HepG2 (cell line): ENCODE results near the gene SCRT2. TPM values are rescaled to one million over a fixed set of nuclear protein-coding genes. Genes with fewer than 3 reads are reported as not detected.

Experiments
- BORCS8-MEF2B ChIP-seq: sonication (generic); formaldehyde crosslinking; IDR thresholded peaks from 2 replicates; pipeline ENCODE4 v1.8.0; 2022; ENCODE audit warnings: mild to moderate bottlenecking, missing genetic modification reagents
- CHCHD3 ChIP-seq: sonication (generic); formaldehyde crosslinking; IDR thresholded peaks from 2 replicates; pipeline ENCODE4 v1.8.0; 2022; ENCODE audit warnings: mild to moderate bottlenecking, missing genetic modification reagents, moderate library complexity
- ERF ChIP-seq: IDR thresholded peaks from 2 replicates; pipeline ENCODE4 v1.6.1; 2018; ENCODE audit warnings: missing biosample characterization, missing genetic modification reagents
- KLF16 ChIP-seq, 2 experiments: sonication (generic) in 1 of 2; formaldehyde crosslinking in 1 of 2; IDR thresholded peaks; 2 replicates each; pipeline versions ENCODE4 v1.6.1 to v1.8.0; 2016 to 2023; ENCODE audit warnings: missing genetic modification reagents in 2 of 2, missing compliant biosample characterization in 1 of 2
- NR3C1 ChIP-seq: sonication (generic); formaldehyde crosslinking; IDR thresholded peaks from 2 replicates; pipeline ENCODE4 v1.4.0; 2020; ENCODE audit warnings: missing genetic modification reagents
- RFXANK ChIP-seq: IDR thresholded peaks from 2 replicates; pipeline ENCODE4 v1.6.1; 2016
- SALL2 ChIP-seq: sonication (generic); formaldehyde crosslinking; IDR thresholded peaks from 2 replicates; pipeline ENCODE4 v1.8.1; 2023; ENCODE audit warnings: mild to moderate bottlenecking, missing genetic modification reagents, inconsistent platforms
- SMARCC2 ChIP-seq: fragments of 450-650 bp; IDR thresholded peaks from 2 replicates; pipeline ENCODE4 v1.6.1; 2017; ENCODE audit warnings: antibody characterized with exemption, mild to moderate bottlenecking
- TMF1 ChIP-seq: sonication (generic); formaldehyde crosslinking; IDR thresholded peaks from 2 replicates; pipeline ENCODE4 v1.8.1; 2022; ENCODE audit warnings: low read depth, missing genetic modification reagents
- ZC3H13 ChIP-seq: sonication (generic); formaldehyde crosslinking; IDR thresholded peaks from 2 replicates; pipeline ENCODE4 v1.8.1; 2023; ENCODE audit warnings: mild to moderate bottlenecking, missing genetic modification reagents, moderate library complexity
- ZNF460 ChIP-seq: sonication (generic); formaldehyde crosslinking; IDR thresholded peaks from 2 replicates; pipeline ENCODE4 v1.5.1; 2020; ENCODE audit warnings: missing genetic modification reagents, mild to moderate bottlenecking, borderline replicate concordance
- ZNF792 ChIP-seq: IDR thresholded peaks from 2 replicates; pipeline ENCODE4 v1.6.1; 2016
- polyA plus RNA-seq, 8 experiments: library from polyadenylated mRNA; depleted of rRNA in 3 of 8; stranded (reverse) in 7 of 8; unstranded in 1 of 8; fragments of >200 nt; fragmentation: Illumina TruSeq in 4 of 8; extraction: Trizol in 4 of 8; gene quantifications; 2 replicates each; pipeline versions ENCODE4 v1.2.1 to v1.2.3, GENCODE V29; 2011 to 2016; ENCODE audit warnings: low read depth in 4 of 8, missing spikeins in 1 of 8, mixed read lengths in 1 of 8; ENCODE audit not compliant: insufficient read depth in 1 of 8
- total RNA-seq, 5 experiments: library from RNA; depleted of rRNA; stranded (reverse); fragments of >200 nt; fragmentation: Illumina TruSeq; extraction: Trizol; gene quantifications; 2 replicates each; pipeline ENCODE4 v1.2.3, GENCODE V29; 2016; ENCODE audit warnings: low read depth in 1 of 5
- TF ChIP-seq, protein P1 (sequence below): sonication (generic); formaldehyde crosslinking; IDR thresholded peaks from 2 replicates; pipeline ENCODE4 v1.4.0; 2020; ENCODE audit warnings: missing genetic modification reagents
- TF ChIP-seq, protein P2 (sequence below): sonication (generic); formaldehyde crosslinking; IDR thresholded peaks from 2 replicates; pipeline ENCODE4 v1.5.0; 2020; ENCODE audit warnings: missing genetic modification reagents
- TF ChIP-seq, protein P3 (sequence below): sonication (generic); formaldehyde crosslinking; IDR thresholded peaks from 2 replicates; pipeline ENCODE4 v1.8.0; 2022; ENCODE audit warnings: mild to moderate bottlenecking, missing genetic modification reagents
- TF ChIP-seq, protein P4 (sequence below): fragments of 450-650 bp; IDR thresholded peaks from 2 replicates; pipeline ENCODE4 v1.6.1; 2017
- TF ChIP-seq, protein P5 (sequence below): sonication (generic); formaldehyde crosslinking; IDR thresholded peaks from 2 replicates; pipeline ENCODE4 v1.4.0; 2020; ENCODE audit warnings: missing genetic modification reagents
- TF ChIP-seq, protein P6 (sequence below): sonication (generic); formaldehyde crosslinking; IDR thresholded peaks from 2 replicates; pipeline ENCODE4 v1.5.0; 2020; ENCODE audit warnings: missing genetic modification reagents, mild to moderate bottlenecking, borderline replicate concordance

The SCRT2 gene
- total and polyA plus RNA-seq, 2 of the 13 experiments (the other 11 are each of a cell fraction or from before 2014, with no cell fraction given): not detected

DNA sequence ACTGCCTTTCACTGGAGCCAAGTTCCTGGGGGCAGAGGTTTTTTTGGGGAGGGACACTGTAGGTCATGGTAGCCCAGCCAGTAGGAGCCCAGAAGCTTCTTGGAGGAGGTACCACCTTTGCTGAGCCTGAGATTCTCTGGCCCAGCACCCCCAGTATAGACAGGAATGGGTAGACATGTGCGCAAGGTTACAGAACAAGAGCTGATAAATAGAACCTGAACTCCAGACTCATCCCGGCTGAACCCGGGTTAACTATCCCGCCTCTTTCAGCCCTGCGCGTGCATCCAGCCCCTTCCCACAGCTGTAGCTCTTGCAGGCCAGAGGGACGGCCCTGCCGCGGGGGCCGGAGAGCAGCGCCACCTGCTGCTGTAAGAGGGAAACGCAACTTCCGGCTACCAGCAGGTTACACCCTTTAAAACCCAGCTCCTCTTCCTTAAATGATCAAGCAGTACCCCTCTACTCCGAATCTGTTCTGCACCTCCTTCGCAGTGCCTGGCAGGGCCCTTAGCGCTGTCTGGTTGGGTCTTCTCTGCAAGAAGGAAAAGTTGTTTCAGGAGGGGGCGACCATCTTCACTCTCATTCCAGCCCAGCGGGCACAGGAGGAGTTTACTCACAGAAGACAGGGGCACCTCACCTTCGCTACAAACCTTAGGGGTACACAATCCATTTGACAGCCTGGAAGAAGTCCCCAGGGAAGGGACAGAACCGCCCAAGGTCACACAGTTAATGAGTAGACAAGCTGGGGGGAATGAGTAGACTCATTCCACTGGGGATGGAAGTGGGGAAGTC is 30.1 kb downstream of the SCRT2 start (continued):
- TF ChIP-seq RFXANK (CRISPR knock-in tag): 0 out of 2 replicates have a peak, but pooled peaks have one; percentile 43
- TF ChIP-seq, protein P1, sequence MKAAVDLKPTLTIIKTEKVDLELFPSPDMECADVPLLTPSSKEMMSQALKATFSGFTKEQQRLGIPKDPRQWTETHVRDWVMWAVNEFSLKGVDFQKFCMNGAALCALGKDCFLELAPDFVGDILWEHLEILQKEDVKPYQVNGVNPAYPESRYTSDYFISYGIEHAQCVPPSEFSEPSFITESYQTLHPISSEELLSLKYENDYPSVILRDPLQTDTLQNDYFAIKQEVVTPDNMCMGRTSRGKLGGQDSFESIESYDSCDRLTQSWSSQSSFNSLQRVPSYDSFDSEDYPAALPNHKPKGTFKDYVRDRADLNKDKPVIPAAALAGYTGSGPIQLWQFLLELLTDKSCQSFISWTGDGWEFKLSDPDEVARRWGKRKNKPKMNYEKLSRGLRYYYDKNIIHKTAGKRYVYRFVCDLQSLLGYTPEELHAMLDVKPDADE (CRISPR knock-in tag): no peak
- no peak for TF ChIP-seq SMARCC2
- peak; percentile 93 for TF ChIP-seq ZC3H13 (CRISPR knock-in tag)
- TF ChIP-seq ERF (CRISPR knock-in tag): peak; percentile 84; the same call in 1 of the 2 replicates
- TF ChIP-seq, protein P2, sequence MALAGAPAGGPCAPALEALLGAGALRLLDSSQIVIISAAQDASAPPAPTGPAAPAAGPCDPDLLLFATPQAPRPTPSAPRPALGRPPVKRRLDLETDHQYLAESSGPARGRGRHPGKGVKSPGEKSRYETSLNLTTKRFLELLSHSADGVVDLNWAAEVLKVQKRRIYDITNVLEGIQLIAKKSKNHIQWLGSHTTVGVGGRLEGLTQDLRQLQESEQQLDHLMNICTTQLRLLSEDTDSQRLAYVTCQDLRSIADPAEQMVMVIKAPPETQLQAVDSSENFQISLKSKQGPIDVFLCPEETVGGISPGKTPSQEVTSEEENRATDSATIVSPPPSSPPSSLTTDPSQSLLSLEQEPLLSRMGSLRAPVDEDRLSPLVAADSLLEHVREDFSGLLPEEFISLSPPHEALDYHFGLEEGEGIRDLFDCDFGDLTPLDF (CRISPR knock-in tag): peak; percentile 82; the same call in 1 of the 2 replicates
- TF ChIP-seq KLF16 (CRISPR knock-in tag; IDR thresholded peaks at IDR 0.05): peak in 1 of 2 experiments; percentile 60; a peak in 1 of 4 replicates
- TF ChIP-seq, protein P3, sequence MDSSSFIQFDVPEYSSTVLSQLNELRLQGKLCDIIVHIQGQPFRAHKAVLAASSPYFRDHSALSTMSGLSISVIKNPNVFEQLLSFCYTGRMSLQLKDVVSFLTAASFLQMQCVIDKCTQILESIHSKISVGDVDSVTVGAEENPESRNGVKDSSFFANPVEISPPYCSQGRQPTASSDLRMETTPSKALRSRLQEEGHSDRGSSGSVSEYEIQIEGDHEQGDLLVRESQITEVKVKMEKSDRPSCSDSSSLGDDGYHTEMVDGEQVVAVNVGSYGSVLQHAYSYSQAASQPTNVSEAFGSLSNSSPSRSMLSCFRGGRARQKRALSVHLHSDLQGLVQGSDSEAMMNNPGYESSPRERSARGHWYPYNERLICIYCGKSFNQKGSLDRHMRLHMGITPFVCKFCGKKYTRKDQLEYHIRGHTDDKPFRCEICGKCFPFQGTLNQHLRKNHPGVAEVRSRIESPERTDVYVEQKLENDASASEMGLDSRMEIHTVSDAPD (CRISPR knock-in tag): no peak
- TF ChIP-seq BORCS8-MEF2B (CRISPR knock-in tag): peak; percentile 71
- TF ChIP-seq, protein P4, sequence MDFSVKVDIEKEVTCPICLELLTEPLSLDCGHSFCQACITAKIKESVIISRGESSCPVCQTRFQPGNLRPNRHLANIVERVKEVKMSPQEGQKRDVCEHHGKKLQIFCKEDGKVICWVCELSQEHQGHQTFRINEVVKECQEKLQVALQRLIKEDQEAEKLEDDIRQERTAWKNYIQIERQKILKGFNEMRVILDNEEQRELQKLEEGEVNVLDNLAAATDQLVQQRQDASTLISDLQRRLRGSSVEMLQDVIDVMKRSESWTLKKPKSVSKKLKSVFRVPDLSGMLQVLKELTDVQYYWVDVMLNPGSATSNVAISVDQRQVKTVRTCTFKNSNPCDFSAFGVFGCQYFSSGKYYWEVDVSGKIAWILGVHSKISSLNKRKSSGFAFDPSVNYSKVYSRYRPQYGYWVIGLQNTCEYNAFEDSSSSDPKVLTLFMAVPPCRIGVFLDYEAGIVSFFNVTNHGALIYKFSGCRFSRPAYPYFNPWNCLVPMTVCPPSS: no peak
- TF ChIP-seq, protein P5, sequence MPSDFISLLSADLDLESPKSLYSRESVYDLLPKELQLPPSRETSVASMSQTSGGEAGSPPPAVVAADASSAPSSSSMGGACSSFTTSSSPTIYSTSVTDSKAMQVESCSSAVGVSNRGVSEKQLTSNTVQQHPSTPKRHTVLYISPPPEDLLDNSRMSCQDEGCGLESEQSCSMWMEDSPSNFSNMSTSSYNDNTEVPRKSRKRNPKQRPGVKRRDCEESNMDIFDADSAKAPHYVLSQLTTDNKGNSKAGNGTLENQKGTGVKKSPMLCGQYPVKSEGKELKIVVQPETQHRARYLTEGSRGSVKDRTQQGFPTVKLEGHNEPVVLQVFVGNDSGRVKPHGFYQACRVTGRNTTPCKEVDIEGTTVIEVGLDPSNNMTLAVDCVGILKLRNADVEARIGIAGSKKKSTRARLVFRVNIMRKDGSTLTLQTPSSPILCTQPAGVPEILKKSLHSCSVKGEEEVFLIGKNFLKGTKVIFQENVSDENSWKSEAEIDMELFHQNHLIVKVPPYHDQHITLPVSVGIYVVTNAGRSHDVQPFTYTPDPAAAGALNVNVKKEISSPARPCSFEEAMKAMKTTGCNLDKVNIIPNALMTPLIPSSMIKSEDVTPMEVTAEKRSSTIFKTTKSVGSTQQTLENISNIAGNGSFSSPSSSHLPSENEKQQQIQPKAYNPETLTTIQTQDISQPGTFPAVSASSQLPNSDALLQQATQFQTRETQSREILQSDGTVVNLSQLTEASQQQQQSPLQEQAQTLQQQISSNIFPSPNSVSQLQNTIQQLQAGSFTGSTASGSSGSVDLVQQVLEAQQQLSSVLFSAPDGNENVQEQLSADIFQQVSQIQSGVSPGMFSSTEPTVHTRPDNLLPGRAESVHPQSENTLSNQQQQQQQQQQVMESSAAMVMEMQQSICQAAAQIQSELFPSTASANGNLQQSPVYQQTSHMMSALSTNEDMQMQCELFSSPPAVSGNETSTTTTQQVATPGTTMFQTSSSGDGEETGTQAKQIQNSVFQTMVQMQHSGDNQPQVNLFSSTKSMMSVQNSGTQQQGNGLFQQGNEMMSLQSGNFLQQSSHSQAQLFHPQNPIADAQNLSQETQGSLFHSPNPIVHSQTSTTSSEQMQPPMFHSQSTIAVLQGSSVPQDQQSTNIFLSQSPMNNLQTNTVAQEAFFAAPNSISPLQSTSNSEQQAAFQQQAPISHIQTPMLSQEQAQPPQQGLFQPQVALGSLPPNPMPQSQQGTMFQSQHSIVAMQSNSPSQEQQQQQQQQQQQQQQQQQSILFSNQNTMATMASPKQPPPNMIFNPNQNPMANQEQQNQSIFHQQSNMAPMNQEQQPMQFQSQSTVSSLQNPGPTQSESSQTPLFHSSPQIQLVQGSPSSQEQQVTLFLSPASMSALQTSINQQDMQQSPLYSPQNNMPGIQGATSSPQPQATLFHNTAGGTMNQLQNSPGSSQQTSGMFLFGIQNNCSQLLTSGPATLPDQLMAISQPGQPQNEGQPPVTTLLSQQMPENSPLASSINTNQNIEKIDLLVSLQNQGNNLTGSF (CRISPR knock-in tag): peak; percentile 21; the same call in 1 of the 2 replicates
- TF ChIP-seq, protein P6, sequence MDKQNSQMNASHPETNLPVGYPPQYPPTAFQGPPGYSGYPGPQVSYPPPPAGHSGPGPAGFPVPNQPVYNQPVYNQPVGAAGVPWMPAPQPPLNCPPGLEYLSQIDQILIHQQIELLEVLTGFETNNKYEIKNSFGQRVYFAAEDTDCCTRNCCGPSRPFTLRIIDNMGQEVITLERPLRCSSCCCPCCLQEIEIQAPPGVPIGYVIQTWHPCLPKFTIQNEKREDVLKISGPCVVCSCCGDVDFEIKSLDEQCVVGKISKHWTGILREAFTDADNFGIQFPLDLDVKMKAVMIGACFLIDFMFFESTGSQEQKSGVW (CRISPR knock-in tag): no peak
- TF ChIP-seq NR3C1 (CRISPR knock-in tag): no peak
- peak; percentile 62; the same call in 1 of the 2 replicates for TF ChIP-seq ZNF460 (CRISPR knock-in tag)
- 0 out of 2 replicates have a peak, but pooled peaks have one; percentile 50 for TF ChIP-seq TMF1
- peak; percentile 70 for TF ChIP-seq ZNF792 (CRISPR knock-in tag)
- peak; percentile 40; the same call in 1 of the 2 replicates for TF ChIP-seq SALL2 (CRISPR knock-in tag)
- no peak for TF ChIP-seq CHCHD3 (CRISPR knock-in tag)
